Thyroid gland (tissue), 4 donors: ENCODE results near the gene RASGRP2.

Experiments used
- CTCF ChIP-seq, 6 experiments: fragments of 200-600 bp in 3 of 6; fragments of 450-650 bp in 3 of 6; sonication (generic) in 3 of 6; IDR thresholded peaks; one replicate each; pipeline ENCODE4 v1.5.1; 2016 to 2019; ENCODE audit warnings: antibody characterized with exemption in 6 of 6, mild to moderate bottlenecking in 2 of 6, inconsistent platforms in 1 of 6, moderate library complexity in 1 of 6
- POLR2A ChIP-seq, 2 donors: fragments of 450-650 bp; IDR thresholded peaks; one replicate each; pipeline ENCODE4 v1.6.1; 2017; ENCODE audit warnings: antibody characterized with exemption in 2 of 2, mild to moderate bottlenecking in 2 of 2, moderate library complexity in 1 of 2

DNA sequence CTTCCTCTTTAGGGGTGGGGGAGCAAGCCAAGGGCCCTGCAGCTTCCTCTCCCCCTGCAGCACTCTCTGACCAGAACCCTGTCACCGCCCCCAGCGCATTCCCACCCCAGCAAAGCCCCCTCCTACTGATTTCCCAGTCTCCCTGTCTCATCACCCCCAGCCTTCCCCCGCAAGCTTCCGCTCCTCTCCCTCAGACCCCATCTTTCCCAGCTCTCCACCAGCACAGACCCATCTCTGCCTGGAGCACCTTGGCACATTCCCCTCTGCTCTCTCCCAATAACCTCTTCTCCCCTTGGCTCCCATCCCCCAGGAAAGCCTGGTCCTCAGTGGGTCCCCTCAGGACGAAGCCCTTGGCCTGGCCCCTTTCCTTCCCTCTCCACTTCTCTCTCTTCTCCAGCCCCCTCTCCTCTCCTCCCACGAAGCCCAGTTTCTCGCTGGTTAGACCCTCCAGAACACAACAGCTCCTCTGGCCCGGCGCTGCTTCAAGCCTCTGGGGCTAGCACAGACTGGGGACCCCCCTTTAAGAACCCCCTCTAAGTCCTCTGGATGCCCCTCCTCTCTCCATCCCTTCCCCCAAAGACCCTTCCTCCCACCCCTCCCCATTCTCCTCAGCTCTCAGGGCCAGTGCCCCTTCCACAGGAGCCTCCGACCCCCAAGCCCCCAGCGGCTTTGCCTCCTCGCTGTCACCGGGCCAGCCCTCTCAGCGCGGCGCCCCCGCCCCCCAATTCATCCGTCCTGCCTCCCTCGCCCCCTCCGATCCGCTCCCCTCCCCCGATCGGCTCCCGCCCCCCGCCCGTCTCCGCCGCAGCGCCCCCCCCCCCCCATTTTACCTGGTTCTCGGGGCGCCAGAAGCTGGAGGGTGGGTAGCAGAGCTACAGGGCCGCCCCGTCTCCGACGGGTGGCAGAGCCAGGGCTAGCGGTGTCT lies 21.5 kb downstream of the RASGRP2 start:
- TF ChIP-seq CTCF (IDR thresholded peaks at IDR 0.05) = no peak
- TF ChIP-seq POLR2A (IDR thresholded peaks at IDR 0.05) = no peak
